Natural killer cell (primary cell): ENCODE measurements around the gene PIGV. TPM values are rescaled to one million over a fixed set of nuclear protein-coding genes. Genes with fewer than 3 reads are reported as not detected.
"Not testable (repeated sequence)": the region's sequence is repeated elsewhere in the genome, so short reads cannot be mapped to it uniquely, and the experiment has no call there.

Experiments used
- ATAC-seq, 3 donors: fragments of 150-1000 bp in 2 of 3; fragments of 200-7000 bp in 1 of 3; cut with Tn5 transposase; 1 replicate in 1 of 3; 2 replicates in 2 of 3; pipeline ENCODE4 v1.10.0; 2021; ENCODE audit warnings: mild to moderate bottlenecking in 2 of 3, moderate library complexity in 2 of 3
- DNase-seq, 2 donors: peaks; one replicate each; pipeline versions ENCODE4 v3.0.0 to v3.0.0-alpha.2; 2013 to 2021; ENCODE audit warnings: mixed read lengths in 1 of 2
- H3K27ac ChIP-seq: one replicate; pipeline ENCODE4 v1.5.1; 2013; ENCODE audit warnings: mild to moderate bottlenecking, low read length
- H3K27me3 ChIP-seq: one replicate; pipeline ENCODE4 v1.6.1; 2013; ENCODE audit warnings: low read length; ENCODE audit not compliant: control insufficient read depth, insufficient read depth
- H3K36me3 ChIP-seq: one replicate; pipeline ENCODE4 v1.6.1; 2013; ENCODE audit warnings: low read length; ENCODE audit not compliant: control insufficient read depth, insufficient read depth
- H3K4me1 ChIP-seq: one replicate; pipeline ENCODE4 v1.6.1; 2013; ENCODE audit warnings: low read length; ENCODE audit not compliant: control insufficient read depth, insufficient read depth
- H3K4me3 ChIP-seq: one replicate; pipeline ENCODE4 v1.5.1; 2013; ENCODE audit warnings: low read length
- H3K9me3 ChIP-seq: one replicate; pipeline ENCODE4 v1.6.1; 2013; ENCODE audit warnings: low read length; ENCODE audit not compliant: control insufficient read depth, insufficient read depth
- H3K27ac Mint-ChIP-seq, 2 donors: one replicate each; pipeline ENCODE4 v1.8.0; 2022; ENCODE audit warnings: mild to moderate bottlenecking in 2 of 2, mixed read lengths in 2 of 2, moderate library complexity in 1 of 2
- H3K27me3 Mint-ChIP-seq, 2 donors: one replicate each; pipeline ENCODE4 v1.8.0; 2022; ENCODE audit warnings: low read depth in 2 of 2, mixed read lengths in 2 of 2
- H3K36me3 Mint-ChIP-seq: one replicate; pipeline ENCODE4 v1.8.0; 2022; ENCODE audit warnings: mixed read lengths
- H3K4me1 Mint-ChIP-seq, 2 donors: one replicate each; pipeline ENCODE4 v1.8.0; 2022; ENCODE audit warnings: mixed read lengths in 2 of 2
- H3K4me3 Mint-ChIP-seq: one replicate; pipeline ENCODE4 v1.8.0; 2022; ENCODE audit warnings: mild to moderate bottlenecking, moderate library complexity, mixed read lengths
- H3K9me3 Mint-ChIP-seq, 2 donors: one replicate each; pipeline ENCODE4 v1.8.0; 2022; ENCODE audit warnings: mixed read lengths in 2 of 2
- WGBS: methylation state at CpG from one replicate; pipeline ENCODE4 v1.1.7; 2013; ENCODE audit warnings: missing lambda C conversion rate; ENCODE audit not compliant: insufficient coverage; 5-methylcytosine and 5-hydroxymethylcytosine counted together
- intact Hi-C: fragments of 100-400 bp; cut with micrococcal nuclease; formaldehyde crosslinking; loops from one replicate; pipeline ENCODE4 v1.14.2; 2022
- total RNA-seq, 4 donors: library from RNA; stranded (reverse); fragments of 120-200 nt in 1 of 4; gene quantifications; one replicate each; pipeline versions ENCODE4 v1.2.3 to v1.2.4, GENCODE V29; 2013 to 2022
- TF ChIP-seq, protein P1 (sequence below): fragments of 200-600 bp; IDR thresholded peaks from one replicate; pipeline ENCODE4 v1.8.0; 2022; ENCODE audit warnings: antibody characterized with exemption

Gene PIGV
- total RNA-seq, 3 donors from 2014 or later (not counting 1 experiment from before 2014, with no cell fraction given) = 23.1 to 35.2 (median 30.3) TPM

DNA sequence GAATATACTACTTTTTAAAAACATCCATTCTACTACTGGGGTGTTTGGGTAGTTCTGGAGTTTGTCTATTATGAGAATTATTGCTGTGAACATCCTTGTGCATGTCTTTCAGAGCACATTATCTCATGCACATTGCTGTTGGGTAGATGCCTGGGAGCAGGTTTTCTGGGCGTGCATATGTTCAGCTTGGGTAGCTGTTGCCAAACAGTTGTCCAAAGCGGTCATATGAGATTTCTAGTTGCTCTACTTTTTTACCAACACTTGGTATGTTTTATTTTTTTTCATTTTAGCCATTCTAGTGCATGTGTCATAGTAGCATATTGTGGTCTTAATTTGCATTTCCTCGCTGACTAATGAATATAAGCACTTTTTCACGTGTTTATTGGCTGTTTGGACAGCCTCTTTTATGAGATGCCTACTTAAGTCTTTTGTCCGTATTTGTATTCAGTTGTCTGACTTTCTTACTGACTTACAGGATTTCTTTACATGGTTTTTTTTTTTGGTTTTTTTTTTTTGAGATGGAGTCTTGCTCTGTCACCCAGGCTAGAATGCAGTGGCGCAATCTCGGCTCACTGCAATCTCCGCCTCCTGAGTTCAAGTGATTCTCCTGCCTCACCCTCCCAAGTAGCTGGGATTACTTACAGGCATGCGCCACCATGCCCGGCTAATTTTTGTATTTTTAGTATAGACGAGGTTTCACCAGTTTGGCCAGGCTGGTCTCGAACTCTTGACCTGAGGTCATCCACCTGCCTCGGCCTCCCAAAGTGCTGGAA lies 56.9 kb downstream of the PIGV start:
- Mint-ChIP-seq H3K27me3 (no peaks in the 10 kb centered on the region), H3K4me3 (no peak overlapping the region), H3K36me3 (no peaks in the 10 kb centered on the region), H3K27ac (peak overlapping the region in 1 of 2 donors; percentile 14), H3K4me1 (peaks cover 0 to 4% of the 10 kb centered on the region in 2 donors), H3K9me3 (no peaks in the 10 kb centered on the region)
- Histone ChIP-seq H3K27me3 (no peaks in the 10 kb centered on the region), H3K4me3 (no peak overlapping the region), H3K27ac (no peak overlapping the region), H3K36me3 (peaks cover 63% of the 10 kb centered on the region), H3K4me1 (peaks cover 1% of the 10 kb centered on the region), H3K9me3 (no peaks in the 10 kb centered on the region)
- TF ChIP-seq, protein P1, sequence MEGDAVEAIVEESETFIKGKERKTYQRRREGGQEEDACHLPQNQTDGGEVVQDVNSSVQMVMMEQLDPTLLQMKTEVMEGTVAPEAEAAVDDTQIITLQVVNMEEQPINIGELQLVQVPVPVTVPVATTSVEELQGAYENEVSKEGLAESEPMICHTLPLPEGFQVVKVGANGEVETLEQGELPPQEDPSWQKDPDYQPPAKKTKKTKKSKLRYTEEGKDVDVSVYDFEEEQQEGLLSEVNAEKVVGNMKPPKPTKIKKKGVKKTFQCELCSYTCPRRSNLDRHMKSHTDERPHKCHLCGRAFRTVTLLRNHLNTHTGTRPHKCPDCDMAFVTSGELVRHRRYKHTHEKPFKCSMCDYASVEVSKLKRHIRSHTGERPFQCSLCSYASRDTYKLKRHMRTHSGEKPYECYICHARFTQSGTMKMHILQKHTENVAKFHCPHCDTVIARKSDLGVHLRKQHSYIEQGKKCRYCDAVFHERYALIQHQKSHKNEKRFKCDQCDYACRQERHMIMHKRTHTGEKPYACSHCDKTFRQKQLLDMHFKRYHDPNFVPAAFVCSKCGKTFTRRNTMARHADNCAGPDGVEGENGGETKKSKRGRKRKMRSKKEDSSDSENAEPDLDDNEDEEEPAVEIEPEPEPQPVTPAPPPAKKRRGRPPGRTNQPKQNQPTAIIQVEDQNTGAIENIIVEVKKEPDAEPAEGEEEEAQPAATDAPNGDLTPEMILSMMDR = no peak
- intact Hi-C loops = no loop called here
- ATAC-seq = no peak
- no peak for DNase-seq
- 94% methylated on average over 13 of the region's 13 CpGs for WGBS

DNA sequence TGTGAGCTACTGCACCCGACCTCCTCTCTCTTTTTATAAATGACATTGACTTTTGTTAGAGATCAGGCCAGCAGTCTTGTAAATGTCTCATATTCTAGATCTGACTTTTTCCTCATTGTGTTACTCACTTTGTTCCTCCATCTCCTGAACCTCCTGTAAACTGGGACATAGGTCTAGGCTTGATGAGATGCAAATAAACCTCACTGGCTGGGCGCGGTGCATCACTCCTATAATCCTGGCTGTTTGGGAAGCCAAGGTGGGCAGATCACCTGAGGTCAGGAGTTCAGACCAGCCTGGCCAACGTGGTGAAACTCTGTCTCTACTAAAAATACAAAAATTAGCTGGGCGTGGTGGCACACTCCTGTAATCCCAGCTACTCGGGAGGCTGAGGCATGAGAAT lies 60.1 kb downstream of the PIGV start:
- H3K9me3 ChIP-seq = not testable (repeated sequence)

More for the DNA sequence above, 60.1 kb downstream of the PIGV start:
- H3K4me3 Mint-ChIP-seq, DNase-seq, H3K36me3 Mint-ChIP-seq, H3K27me3 ChIP-seq, H3K4me1 ChIP-seq, intact Hi-C loops, ATAC-seq, H3K27ac ChIP-seq, H3K4me1 Mint-ChIP-seq, H3K9me3 Mint-ChIP-seq, H3K27me3 Mint-ChIP-seq, H3K4me3 ChIP-seq: not testable (repeated sequence)
- 93% methylated on average over 6 of the region's 6 CpGs for WGBS
- H3K27ac Mint-ChIP-seq = peak overlapping the region; percentile 29 to 56
- peaks cover 71% of the 10 kb centered on the region for H3K36me3 ChIP-seq

Other genes starting within 250 kb of the PIGV start
- 100 to 1,000 TPM; 199 to 214 (median 202) TPM for gene ARID1A, start 91.9 kb upstream of the PIGV start, total RNA-seq
- gene ZDHHC18, start 38.7 kb downstream of the PIGV start, total RNA-seq = 10 to 100 TPM; 70.0 to 74.6 (median 72.3) TPM
- 1 to 10 TPM in 1 of 3 donors, under 1 TPM in 1, not detected in 1; 0.66 to 1.3 TPM for gene SFN, start 75.2 kb downstream of the PIGV start, total RNA-seq
- gene GPN2, start 102.3 kb downstream of the PIGV start, total RNA-seq = 10 to 100 TPM; 32.4 to 42.6 (median 37.9) TPM
- gene GPATCH3, start 112.5 kb downstream of the PIGV start, total RNA-seq = 10 to 100 TPM; 25.5 to 41.3 (median 34.6) TPM
- gene NR0B2, start 126.0 kb downstream of the PIGV start, total RNA-seq = not detected
- gene NUDC, start 133.8 kb downstream of the PIGV start, total RNA-seq = 10 to 100 TPM; 43.6 to 46.6 (median 43.7) TPM
- under 1 TPM in 2 of 3 donors, not detected in 1; 0.20 to 0.52 TPM for gene KDF1, start 172.5 kb downstream of the PIGV start, total RNA-seq
- 1 to 10 TPM in 1 of 3 donors, under 1 TPM in 2; 0.18 to 3.0 (median 0.95) TPM for gene TRNP1, start 205.7 kb downstream of the PIGV start, total RNA-seq
- gene TENT5B, start 224.9 kb downstream of the PIGV start, total RNA-seq = under 1 TPM in 1 of 3 donors, not detected in 2; 0.40 TPM